Gastroesophageal sphincter (tissue), 4 donors: ENCODE measurements around the gene RAD51B. TPM values are rescaled to one million over a fixed set of nuclear protein-coding genes. Genes with fewer than 3 reads are reported as not detected.
A peak's percentile ranks its signal among the peaks of the same experiment; 100 is the strongest.

ENCODE experiments used
- ATAC-seq: fragments of 150-250 bp; one replicate; pipeline ENCODE4 v1.9.1; 2016; ENCODE audit warnings: mild to moderate bottlenecking, moderate library complexity
- H3K27ac ChIP-seq, 4 donors: fragments of 200-600 bp; sonication (generic) in 3 of 4; 1 replicate in 3 of 4; 2 replicates in 1 of 4; pipeline ENCODE4 v1.5.1; 2016 to 2019
- H3K27me3 ChIP-seq: fragments of 200-600 bp; sonication (generic); one replicate; pipeline ENCODE4 v1.5.1; 2019
- H3K36me3 ChIP-seq, 2 donors: fragments of 200-600 bp; sonication (generic); one replicate each; pipeline ENCODE4 v1.5.1; 2019; ENCODE audit warnings: control low read depth in 1 of 2
- H3K4me1 ChIP-seq, 3 donors: fragments of 200-600 bp; sonication (generic); 1 replicate in 2 of 3; 2 replicates in 1 of 3; pipeline ENCODE4 v1.5.1; 2016 to 2019; ENCODE audit warnings: control low read depth in 2 of 3
- H3K4me3 ChIP-seq, 2 donors: fragments of 200-600 bp; sonication (generic); one replicate each; pipeline ENCODE4 v1.5.1; 2019; ENCODE audit warnings: mild to moderate bottlenecking in 1 of 2, moderate library complexity in 1 of 2
- H3K9me3 ChIP-seq, 3 donors: fragments of 200-600 bp; sonication (generic); one replicate each; pipeline ENCODE4 v1.5.1; 2017 to 2019; ENCODE audit warnings: control low read depth in 2 of 3
- CTCF ChIP-seq, 4 experiments: fragments of 200-600 bp in 2 of 4; fragments of 450-650 bp in 2 of 4; sonication (generic) in 1 of 4; IDR thresholded peaks; one replicate each; pipeline ENCODE4 v1.5.1; 2017 to 2019; ENCODE audit warnings: antibody characterized with exemption in 4 of 4, mild to moderate bottlenecking in 2 of 4, moderate library complexity in 2 of 4
- EP300 ChIP-seq: sonication (generic); formaldehyde crosslinking; IDR thresholded peaks from one replicate; pipeline ENCODE4 v1.6.1; 2017; ENCODE audit warnings: antibody characterized with exemption, mild to moderate bottlenecking
- POLR2A ChIP-seq, 2 donors: fragments of 450-650 bp; IDR thresholded peaks; one replicate each; pipeline ENCODE4 v1.6.1; 2017; ENCODE audit warnings: antibody characterized with exemption in 2 of 2, mild to moderate bottlenecking in 2 of 2, moderate library complexity in 1 of 2
- POLR2AphosphoS5 ChIP-seq: sonication (generic); formaldehyde crosslinking; IDR thresholded peaks from one replicate; pipeline ENCODE4 v1.6.1; 2017; ENCODE audit warnings: antibody characterized with exemption
- WGBS, 2 donors: methylation state at CpG; one replicate each; pipeline ENCODE4 v1.1.5; 2018; ENCODE audit warnings: low coverage in 1 of 2; 5-methylcytosine and 5-hydroxymethylcytosine counted together
- total RNA-seq, 4 donors: library from RNA; depleted of rRNA; stranded (reverse); fragments of >200 nt; gene quantifications; one replicate each; pipeline ENCODE4 v1.1.0, GENCODE V29; 2016

Gene RAD51B
- total RNA-seq, 4 donors from 2014 or later = 5.1 to 7.0 (median 6.0) TPM

- TF ChIP-seq CTCF (IDR thresholded peaks at IDR 0.05) (no peak), EP300 (no peak), POLR2AphosphoS5 (no peak), POLR2A (IDR thresholded peaks at IDR 0.05) (no peak)
- H3K9me3 ChIP-seq = no peaks in the 10 kb centered on the region
- H3K4me3 ChIP-seq = no peak overlapping the region
- no peak for ATAC-seq
- no peaks in the 10 kb centered on the region for H3K36me3 ChIP-seq
- peaks cover 0 to 76% (median 18%) of the 10 kb centered on the region in 3 donors for H3K4me1 ChIP-seq
- H3K27ac ChIP-seq = peak overlapping the region in 1 of 4 donors; percentile 9
- WGBS, 2 donors = 100% methylated on average over 3 of the region's 13 CpGs; no CpG with 5 or more reads in 1 of the 2 donors
- H3K27me3 ChIP-seq = no peaks in the 10 kb centered on the region
Observed at GRCh38 chr14:68690089-68690958, 870.7 kb downstream of the RAD51B start.

- ATAC-seq = no peak
- Histone ChIP-seq H3K9me3 (no peaks in the 10 kb centered on the region), H3K27ac (no peak overlapping the region), H3K4me1 (peaks cover 0 to 67% (median 18%) of the 10 kb centered on the region in 3 donors), H3K27me3 (no peaks in the 10 kb centered on the region), H3K4me3 (no peak overlapping the region), H3K36me3 (no peaks in the 10 kb centered on the region)
- WGBS, 2 donors = 95 to 98% methylated on average over 7 to 22 of the region's 24 CpGs
- TF ChIP-seq CTCF (IDR thresholded peaks at IDR 0.05) (no peak), EP300 (no peak), POLR2A (IDR thresholded peaks at IDR 0.05) (no peak), POLR2AphosphoS5 (no peak)
Observed at GRCh38 chr14:68691031-68691791, 871.6 kb downstream of the RAD51B start.

- Histone ChIP-seq H3K36me3 (no peaks in the 10 kb centered on the region), H3K9me3 (no peaks in the 10 kb centered on the region), H3K4me3 (no peak overlapping the region), H3K27ac (no peak overlapping the region), H3K27me3 (no peaks in the 10 kb centered on the region), H3K4me1 (peaks cover 0 to 63% (median 18%) of the 10 kb centered on the region in 3 donors)
- no peak for ATAC-seq
- WGBS, 2 donors = 100% methylated on average over 1 to 2 of the region's 3 CpGs
- TF ChIP-seq POLR2AphosphoS5 = no peak
- TF ChIP-seq CTCF (IDR thresholded peaks at IDR 0.05) = no peak
- TF ChIP-seq POLR2A (IDR thresholded peaks at IDR 0.05) = no peak
- no peak for TF ChIP-seq EP300
Observed at GRCh38 chr14:68691792-68692118, 872.2 kb downstream of the RAD51B start.

- H3K27me3 ChIP-seq = no peaks in the 10 kb centered on the region
- 91 to 100% methylated on average over 1 to 6 of the region's 8 CpGs for WGBS, 2 donors
- H3K4me1 ChIP-seq = peaks cover 0 to 63% (median 18%) of the 10 kb centered on the region in 3 donors
- no peaks in the 10 kb centered on the region for H3K9me3 ChIP-seq
- no peak for ATAC-seq
- H3K27ac ChIP-seq = no peak overlapping the region
- H3K36me3 ChIP-seq = no peaks in the 10 kb centered on the region
- no peak overlapping the region for H3K4me3 ChIP-seq
- TF ChIP-seq EP300 (no peak), POLR2A (IDR thresholded peaks at IDR 0.05) (no peak), CTCF (IDR thresholded peaks at IDR 0.05) (no peak), POLR2AphosphoS5 (no peak)
Observed at GRCh38 chr14:68692216-68692615, 872.6 kb downstream of the RAD51B start.
